ENCODE data around the gene CNEP1R1. TPM values are rescaled to one million over a fixed set of nuclear protein-coding genes. Genes with fewer than 3 reads are reported as not detected.

Gene CNEP1R1
- total and polyA plus RNA-seq, 2 experiments from 2014 or later: 34.1 to 42.8 TPM

DNA sequence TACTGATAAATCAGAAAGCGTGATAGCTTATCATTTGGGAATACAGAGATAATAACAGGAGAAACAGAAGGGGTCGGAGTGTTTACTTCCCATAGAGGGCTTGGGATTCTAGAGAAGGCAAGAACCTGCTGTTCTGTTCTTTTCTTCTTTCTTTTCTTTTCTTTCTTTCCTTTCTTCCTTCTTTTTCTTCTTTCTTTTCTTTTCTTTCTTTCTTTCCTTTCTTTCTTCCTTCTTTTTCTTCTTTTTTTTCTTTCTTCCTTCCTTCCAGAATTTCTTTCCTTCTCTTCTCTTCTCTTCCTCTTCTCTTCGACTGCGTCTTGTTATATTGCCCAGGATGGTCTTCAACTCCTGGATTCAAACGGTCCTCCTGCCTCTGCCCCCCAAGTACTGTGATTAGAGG lies 18.3 kb downstream of the CNEP1R1 start:
- 79 to 80% methylated on average over 5 of the region's 5 CpGs for WGBS, 2 experiments (ENCODE audit: low coverage in 1 of 2, low lambda C conversion rate in 2 of 2, missing lambda C conversion rate in 2 of 2)
- no peak for DNase-seq
- H4K20me1 ChIP-seq (ENCODE audit: insufficient read depth): no peaks in the 10 kb centered on the region; the same call in 1 of the 2 replicates
- peaks cover 3% of the 10 kb centered on the region; the same call in 1 of the 2 replicates for H3F3A ChIP-seq (ENCODE audit: insufficient read depth)
- TF ChIP-seq EZH2 (IDR thresholded peaks at IDR 0.05; ENCODE audit: insufficient read depth, poor library complexity, severe bottlenecking) (no peak), EZH2phosphoT487 (IDR thresholded peaks at IDR 0.05; ENCODE audit: insufficient read depth, low read depth) (no peak)
- no peaks in the 10 kb centered on the region for H3K9me3 ChIP-seq (ENCODE audit: low read depth)
- no peaks in the 10 kb centered on the region for H3K27me3 ChIP-seq (replicated peaks; ENCODE audit: insufficient read depth)
- H3K4me3 ChIP-seq: no peak overlapping the region
- H3K27ac ChIP-seq: no peak overlapping the region
- no peak overlapping the region for H3K4me2 ChIP-seq (ENCODE audit: unreplicated experiment)
- in situ Hi-C loops (cut with MboI): no loop called here
- H3K36me3 ChIP-seq (ENCODE audit: low read depth): no peaks in the 10 kb centered on the region
- H3K4me1 ChIP-seq (ENCODE audit: insufficient read depth): no peaks in the 10 kb centered on the region
- no peak overlapping the region for H3K9ac ChIP-seq
- no peaks in the 10 kb centered on the region for H3K9me2 ChIP-seq (ENCODE audit: insufficient read depth)
- no peak overlapping the region for H2AFZ ChIP-seq
- no peaks in the 10 kb centered on the region for H3K79me2 ChIP-seq (ENCODE audit: insufficient read depth)

GRCh38 chr16:50045412-50045811 lies 20.4 kb downstream of the CNEP1R1 start:
- no peak for DNase-seq
- Histone ChIP-seq H3K4me2 (ENCODE audit: unreplicated experiment) (no peak overlapping the region), H3K36me3 (ENCODE audit: low read depth) (no peaks in the 10 kb centered on the region), H3K9me2 (ENCODE audit: insufficient read depth) (no peaks in the 10 kb centered on the region), H3K27ac (no peak overlapping the region), H3K4me1 (ENCODE audit: insufficient read depth) (no peaks in the 10 kb centered on the region), H3K9me3 (ENCODE audit: low read depth) (no peaks in the 10 kb centered on the region), H4K20me1 (ENCODE audit: insufficient read depth) (no peaks in the 10 kb centered on the region), H3K79me2 (ENCODE audit: insufficient read depth) (no peaks in the 10 kb centered on the region), H3K4me3 (no peak overlapping the region), H2AFZ (no peak overlapping the region), H3K9ac (no peak overlapping the region), H3K27me3 (replicated peaks; ENCODE audit: insufficient read depth) (no peaks in the 10 kb centered on the region), H3F3A (ENCODE audit: insufficient read depth) (no peaks in the 10 kb centered on the region)
- in situ Hi-C loops (cut with MboI): no loop called here
- 23 to 35% methylated on average over 4 of the region's 4 CpGs for WGBS, 2 experiments (ENCODE audit: low coverage in 1 of 2, low lambda C conversion rate in 2 of 2, missing lambda C conversion rate in 2 of 2)
- TF ChIP-seq EZH2phosphoT487 (IDR thresholded peaks at IDR 0.05; ENCODE audit: insufficient read depth, low read depth) (no peak), EZH2 (IDR thresholded peaks at IDR 0.05; ENCODE audit: insufficient read depth, poor library complexity, severe bottlenecking) (no peak)

GRCh38 chr16:50046853-50047252 lies 21.8 kb downstream of the CNEP1R1 start:
- Histone ChIP-seq H2AFZ (no peak overlapping the region), H3K27me3 (replicated peaks; ENCODE audit: insufficient read depth) (no peaks in the 10 kb centered on the region), H3K4me2 (ENCODE audit: unreplicated experiment) (no peak overlapping the region), H3K4me1 (ENCODE audit: insufficient read depth) (no peaks in the 10 kb centered on the region), H3K79me2 (ENCODE audit: insufficient read depth) (no peaks in the 10 kb centered on the region), H3F3A (ENCODE audit: insufficient read depth) (no peaks in the 10 kb centered on the region), H3K9me3 (ENCODE audit: low read depth) (no peaks in the 10 kb centered on the region), H3K9me2 (ENCODE audit: insufficient read depth) (no peaks in the 10 kb centered on the region), H3K27ac (no peak overlapping the region), H4K20me1 (ENCODE audit: insufficient read depth) (no peaks in the 10 kb centered on the region), H3K9ac (no peak overlapping the region), H3K4me3 (no peak overlapping the region), H3K36me3 (ENCODE audit: low read depth) (no peaks in the 10 kb centered on the region)
- WGBS, 2 experiments (ENCODE audit: low coverage in 1 of 2, low lambda C conversion rate in 2 of 2, missing lambda C conversion rate in 2 of 2): 68 to 70% methylated on average over 6 of the region's 6 CpGs
- in situ Hi-C loops (cut with MboI): no loop called here
- no peak for DNase-seq
- TF ChIP-seq EZH2phosphoT487 (IDR thresholded peaks at IDR 0.05; ENCODE audit: insufficient read depth, low read depth) (no peak), EZH2 (IDR thresholded peaks at IDR 0.05; ENCODE audit: insufficient read depth, poor library complexity, severe bottlenecking) (no peak)

- Histone ChIP-seq H4K20me1 (ENCODE audit: insufficient read depth) (no peaks in the 10 kb centered on the region), H3K27me3 (replicated peaks; ENCODE audit: insufficient read depth) (no peaks in the 10 kb centered on the region), H3K4me2 (ENCODE audit: unreplicated experiment) (no peak overlapping the region), H3K9ac (no peak overlapping the region), H3K9me3 (ENCODE audit: low read depth) (no peaks in the 10 kb centered on the region), H3K79me2 (ENCODE audit: insufficient read depth) (no peaks in the 10 kb centered on the region), H3K4me3 (no peak overlapping the region), H3K9me2 (ENCODE audit: insufficient read depth) (no peaks in the 10 kb centered on the region), H3K27ac (no peak overlapping the region), H3F3A (ENCODE audit: insufficient read depth) (no peaks in the 10 kb centered on the region), H3K4me1 (ENCODE audit: insufficient read depth) (no peaks in the 10 kb centered on the region), H2AFZ (no peak overlapping the region), H3K36me3 (ENCODE audit: low read depth) (no peaks in the 10 kb centered on the region)
- in situ Hi-C loops (cut with MboI): no loop called here
- TF ChIP-seq EZH2phosphoT487 (IDR thresholded peaks at IDR 0.05; ENCODE audit: insufficient read depth, low read depth): no peak
- no peak for TF ChIP-seq EZH2 (IDR thresholded peaks at IDR 0.05; ENCODE audit: insufficient read depth, poor library complexity, severe bottlenecking)
- DNase-seq: no peak
- 35 to 50% methylated on average over 2 of the region's 2 CpGs for WGBS, 2 experiments (ENCODE audit: low coverage in 1 of 2, low lambda C conversion rate in 2 of 2, missing lambda C conversion rate in 2 of 2)
These were observed 22.8 kb downstream of the CNEP1R1 start for GRCh38 chr16:50047864-50048263.

- Histone ChIP-seq H3K4me1 (ENCODE audit: insufficient read depth) (no peaks in the 10 kb centered on the region), H3K9me3 (ENCODE audit: low read depth) (no peaks in the 10 kb centered on the region), H3K9ac (no peak overlapping the region), H3K4me2 (ENCODE audit: unreplicated experiment) (no peak overlapping the region), H3F3A (ENCODE audit: insufficient read depth) (no peaks in the 10 kb centered on the region), H3K27me3 (replicated peaks; ENCODE audit: insufficient read depth) (no peaks in the 10 kb centered on the region), H2AFZ (no peak overlapping the region), H3K27ac (no peak overlapping the region), H3K79me2 (ENCODE audit: insufficient read depth) (no peaks in the 10 kb centered on the region), H3K36me3 (ENCODE audit: low read depth) (no peaks in the 10 kb centered on the region), H3K4me3 (no peak overlapping the region), H4K20me1 (ENCODE audit: insufficient read depth) (no peaks in the 10 kb centered on the region), H3K9me2 (ENCODE audit: insufficient read depth) (no peaks in the 10 kb centered on the region)
- TF ChIP-seq EZH2phosphoT487 (IDR thresholded peaks at IDR 0.05; ENCODE audit: insufficient read depth, low read depth): no peak
- 3% methylated on average over 2 of the region's 2 CpGs for WGBS, 2 experiments (ENCODE audit: low coverage in 1 of 2, low lambda C conversion rate in 2 of 2, missing lambda C conversion rate in 2 of 2)
- DNase-seq: peak; percentile 65
- in situ Hi-C loops (cut with MboI): no loop called here
These were observed 25.8 kb downstream of the CNEP1R1 start for GRCh38 chr16:50050802-50051201.

Measured in GM23248 (cell line).